Bronchus fibroblast of lung (primary cell): ENCODE measurements around the gene TPSD1. TPM values are rescaled to one million over a fixed set of nuclear protein-coding genes. Genes with fewer than 3 reads are reported as not detected.

Source experiments
- total RNA-seq: library from RNA; depleted of rRNA; stranded (reverse); fragments of >200 nt; gene quantifications from 2 replicates; pipeline ENCODE4 v1.2.3, GENCODE V29; 2015

Gene TPSD1
- total RNA-seq, result not detected in 2 replicates

GRCh38 chr16:1255276-1256122 is at the start of gene TPSD1:
TPSD1 (plus strand) TSS chr16:1256069; CDS start chr16:1256281, 212 bp downstream.

GRCh38 chr16:1225051-1225451 is 30.8 kb upstream of the TPSD1 start, which contains the start of gene TPSG1:
TPSG1 (minus strand) TSS chr16:1225268; CDS start chr16:1225252, 16 bp downstream.

GRCh38 chr16:1230084-1230470 is 25.8 kb upstream of the TPSD1 start, which contains the start of gene TPSB2:
TPSB2 (minus strand) TSS chr16:1230184; CDS start chr16:1229951, 233 bp downstream.

GRCh38 chr16:1240436-1240835 is 15.4 kb upstream of the TPSD1 start, which contains the start of gene TPSAB1:
TPSAB1 (plus strand) TSS chr16:1240705; CDS start chr16:1240939, 234 bp downstream.

Other genes with a start within 250 kb of the TPSD1 start
- not detected in 2 replicates for gene SSTR5, start 183.3 kb upstream of the TPSD1 start, total RNA-seq
- not detected in 2 replicates for gene C1QTNF8, start 159.8 kb upstream of the TPSD1 start, total RNA-seq
- 0.34 and 0.59 TPM in 2 replicates for gene CACNA1H, start 103.0 kb upstream of the TPSD1 start, total RNA-seq
- not detected in 2 replicates for gene TPSG1, start 30.8 kb upstream of the TPSD1 start, total RNA-seq
- gene TPSB2, start 25.9 kb upstream of the TPSD1 start, total RNA-seq, result not detected in 2 replicates
- not detected in 2 replicates for gene TPSAB1, start 15.4 kb upstream of the TPSD1 start, total RNA-seq
- gene UBE2I, start 53.6 kb downstream of the TPSD1 start, total RNA-seq, result 71.1 and 91.0 TPM in 2 replicates
- gene BAIAP3, start 77.6 kb downstream of the TPSD1 start, total RNA-seq, result 0.50 and 0.74 TPM in 2 replicates
- gene TSR3, start 95.8 kb downstream of the TPSD1 start, total RNA-seq, result 105 and 117 TPM in 2 replicates
- 36.0 and 37.5 TPM in 2 replicates for gene GNPTG, start 95.9 kb downstream of the TPSD1 start, total RNA-seq
- 4.0 and 4.3 TPM in 2 replicates for gene UNKL, start 158.6 kb downstream of the TPSD1 start, total RNA-seq
- 17.4 and 22.2 TPM in 2 replicates for gene UQCC4, start 164.7 kb downstream of the TPSD1 start, total RNA-seq
- gene PERCC1, start 175.0 kb downstream of the TPSD1 start, total RNA-seq, result not detected in 2 replicates
- gene CCDC154, start 188.5 kb downstream of the TPSD1 start, total RNA-seq, result under 0.01 TPM in 1 of 2 replicates, not detected in the other
- gene CLCN7, start 219.0 kb downstream of the TPSD1 start, total RNA-seq, result 35.7 and 42.4 TPM in 2 replicates
- 0.15 and 0.17 TPM in 2 replicates for gene PTX4, start 232.9 kb downstream of the TPSD1 start, total RNA-seq
- 23.0 and 28.1 TPM in 2 replicates for gene TELO2, start 237.3 kb downstream of the TPSD1 start, total RNA-seq